GM12878 (cell line): Measurements from ENCODE around the gene COL9A3. TPM values are rescaled to one million over a fixed set of nuclear protein-coding genes. Genes with fewer than 3 reads are reported as not detected.

Experiments
- ATAC-seq: fragments of 200-7000 bp; cut with Tn5 transposase; 3 replicates; pipeline ENCODE4 v1.9.1; 2020; ENCODE audit warnings: mild to moderate bottlenecking, moderate library complexity
- BruUV-seq: library from RNA; stranded (reverse); fragments of 400-500 nt; replicated peaks from 2 replicates; lab custom pipeline; 2021; lab: Mats Ljungman, UMichigan
- CTCF ChIA-PET: fragments of 300-600 bp; sonication (Branson Sonifier 250); formaldehyde crosslinking; extraction: SDS; loops from one replicate; lab custom pipeline; 2021; ENCODE audit warnings: inconsistent platforms; lab: Yijun Ruan, JAX
- POLR2A ChIA-PET: fragments of 350-600 bp; formaldehyde crosslinking; extraction: SDS; loops from one replicate; lab custom pipeline; 2021; ENCODE audit warnings: inconsistent platforms; lab: Charles Lee
- RAD21 ChIA-PET: fragments of 300-600 bp; sonication (Branson Sonifier 250); formaldehyde crosslinking; loops from one replicate; lab custom pipeline; 2023; ENCODE audit warnings: antibody characterized with exemption; ENCODE audit not compliant: unreplicated experiment; lab: Charles Lee
- SMC1A ChIA-PET: fragments of 300-600 bp; sonication (Branson Sonifier 250); formaldehyde crosslinking; loops from one replicate; lab custom pipeline; 2023; ENCODE audit not compliant: unreplicated experiment, uncharacterized antibody; lab: Charles Lee
- DNase-seq: peaks from one replicate; pipeline ENCODE4 v3.0.0-alpha.2; 2011; ENCODE audit warnings: low read depth, low spot score
- FAIRE-seq: peaks from 3 replicates; lab custom pipeline; 2011; peaks lifted over from hg19 to GRCh38; lab: Jason Lieb, UNC
- H2AFZ ChIP-seq: 2 replicates; pipeline ENCODE4 v1.6.0; 2011; ENCODE audit warnings: low read depth, low read length, control low read depth; ENCODE audit not compliant: control insufficient read depth
- H3K27ac ChIP-seq: 2 replicates; pipeline ENCODE4 v1.5.1; 2011; ENCODE audit warnings: control low read depth; ENCODE audit not compliant: control insufficient read depth, insufficient read depth
- H3K27me3 ChIP-seq, 2 experiments: replicated peaks in 1 of 2; 2 replicates each; pipeline versions ENCODE4 v1.6.0 to v1.6.1; 2011; ENCODE audit warnings: low read length in 1 of 2; ENCODE audit not compliant: control insufficient read depth in 2 of 2, insufficient read depth in 2 of 2
- H3K36me3 ChIP-seq, 2 experiments: 2 replicates each; pipeline ENCODE4 v1.5.1; 2011; ENCODE audit warnings: low read length in 1 of 2; ENCODE audit not compliant: control insufficient read depth in 2 of 2, insufficient read depth in 2 of 2
- H3K4me1 ChIP-seq: 2 replicates; pipeline ENCODE4 v1.6.1; 2011; ENCODE audit warnings: mild to moderate bottlenecking, low read length, moderate library complexity, mixed read lengths; ENCODE audit not compliant: control insufficient read depth, insufficient read depth
- H3K4me2 ChIP-seq: 2 replicates; pipeline ENCODE4 v1.6.0; 2011; ENCODE audit warnings: control low read depth; ENCODE audit not compliant: control insufficient read depth, insufficient read depth
- H3K4me3 ChIP-seq: fragments of 200-600 bp; sonication (generic); 2 replicates; pipeline ENCODE4 v1.5.1; 2016
- H3K79me2 ChIP-seq: 2 replicates; pipeline ENCODE4 v1.6.0; 2011; ENCODE audit warnings: low read length; ENCODE audit not compliant: control insufficient read depth, insufficient read depth
- H3K9ac ChIP-seq: 2 replicates; pipeline ENCODE4 v1.8.0; 2011; ENCODE audit warnings: low read length, control low read depth, mixed read lengths; ENCODE audit not compliant: control insufficient read depth, insufficient read depth
- H3K9me3 ChIP-seq: replicated peaks from 3 replicates; pipeline ENCODE4 v1.5.1; 2011; ENCODE audit warnings: mild to moderate bottlenecking, low read length; ENCODE audit not compliant: control insufficient read depth, insufficient read depth
- H4K20me1 ChIP-seq: 2 replicates; pipeline ENCODE4 v1.6.0; 2011; ENCODE audit not compliant: control insufficient read depth, insufficient read depth
- BACH1 ChIP-seq: fragments of 450-650 bp; IDR thresholded peaks from 2 replicates; pipeline ENCODE4 v1.6.1; 2017; ENCODE audit warnings: mild to moderate bottlenecking, borderline replicate concordance
- BCL11A ChIP-seq: IDR thresholded peaks from 2 replicates; pipeline ENCODE4 v1.6.1; 2011; ENCODE audit warnings: low read depth, low read length
- BCLAF1 ChIP-seq: fragments of 450-650 bp; IDR thresholded peaks from 2 replicates; pipeline ENCODE4 v1.6.1; 2017; ENCODE audit warnings: antibody characterized with exemption, mild to moderate bottlenecking, moderate library complexity
- BRCA1 ChIP-seq: IDR thresholded peaks from 2 replicates; pipeline ENCODE4 v1.6.1; 2011; ENCODE audit warnings: low read depth, low read length, improper control_type of control experiment
- CBX3 ChIP-seq: fragments of 200-600 bp; sonication (generic); IDR thresholded peaks from 2 replicates; pipeline ENCODE4 v1.6.1; 2016; ENCODE audit warnings: low read depth, borderline replicate concordance
- ESRRA ChIP-seq: IDR thresholded peaks from 2 replicates; pipeline ENCODE4 v1.6.1; 2012; ENCODE audit warnings: mild to moderate bottlenecking, low read length, improper control_type of control experiment
- FOXK2 ChIP-seq: fragments of 450-650 bp; IDR thresholded peaks from 2 replicates; pipeline ENCODE4 v1.6.1; 2017; ENCODE audit warnings: mild to moderate bottlenecking, moderate library complexity
- IRF4 ChIP-seq: IDR thresholded peaks from 2 replicates; pipeline ENCODE4 v1.6.1; 2011; ENCODE audit warnings: low read depth, low read length
- MTA2 ChIP-seq: fragments of 450-650 bp; IDR thresholded peaks from 2 replicates; pipeline ENCODE4 v1.6.1; 2016; ENCODE audit warnings: low read depth, mild to moderate bottlenecking, moderate library complexity
- PAX5 ChIP-seq: IDR thresholded peaks from 2 replicates; pipeline ENCODE4 v1.6.1; 2011; ENCODE audit warnings: low read depth, low read length, borderline replicate concordance
- RAD51 ChIP-seq: fragments of 450-650 bp; IDR thresholded peaks from 2 replicates; pipeline ENCODE4 v1.6.1; 2016; ENCODE audit warnings: moderate library complexity, mild to moderate bottlenecking, inconsistent platforms
- RBBP5 ChIP-seq: fragments of 200-600 bp; sonication (generic); conservative IDR thresholded peaks from 2 replicates; pipeline ENCODE4 v1.6.1; 2016
- STAT3 ChIP-seq: IDR thresholded peaks from 2 replicates; pipeline ENCODE4 v1.6.1; 2011; ENCODE audit warnings: low read depth, low read length, improper control_type of control experiment
- TAF1 ChIP-seq: IDR thresholded peaks from 2 replicates; pipeline ENCODE4 v1.6.1; 2011; ENCODE audit warnings: mild to moderate bottlenecking, low read depth, low read length, borderline replicate concordance
- TCF7 ChIP-seq: IDR thresholded peaks from 2 replicates; pipeline ENCODE4 v1.6.1; 2014; ENCODE audit warnings: antibody characterized with exemption, borderline replicate concordance
- ZBTB4 ChIP-seq: fragments of 450-650 bp; formaldehyde crosslinking; IDR thresholded peaks from 2 replicates; pipeline ENCODE4 v1.4.0; 2022; ENCODE audit warnings: mild to moderate bottlenecking, moderate library complexity
- WGBS: methylation state at CpG from one replicate; pipeline ENCODE4 v1.1.6; 2016; ENCODE audit warnings: low lambda C conversion rate; ENCODE audit not compliant: insufficient replicate concordance, insufficient coverage; ENCODE audit errors: missing lambda C conversion rate; 5-methylcytosine and 5-hydroxymethylcytosine counted together
- in situ Hi-C: fragments of 300-500 bp; cut with MboI; formaldehyde crosslinking; loops from 9 replicates; pipeline ENCODE4 v1.14.3; 2018; ENCODE audit warnings: mixed read lengths
- intact Hi-C: fragments of 100-400 bp; cut with micrococcal nuclease; formaldehyde crosslinking; loops from one replicate; pipeline ENCODE4 v1.14.2; 2022; ENCODE audit not compliant: unreplicated experiment
- polyA plus RNA-seq, 11 experiments: library from polyadenylated mRNA; depleted of rRNA in 4 of 11; unstranded in 6 of 11; stranded (reverse) in 5 of 11; fragments of >200 nt; fragmentation: Nextera tagmentation in 4 of 11; fragmentation: Illumina TruSeq in 1 of 11; extraction: Ambion mirVana in 4 of 11; extraction: Trizol in 1 of 11; gene quantifications; 1 replicate in 1 of 11; 2 replicates in 10 of 11; pipeline versions ENCODE4 v1.2.1 to v1.2.3, GENCODE V29; 2011 to 2016; ENCODE audit warnings: inconsistent platforms in 2 of 11, missing spikeins in 2 of 11, low read depth in 1 of 11
- total RNA-seq, 4 experiments: library from RNA; depleted of rRNA in 3 of 4; stranded (reverse); fragments of >200 nt in 3 of 4; fragmentation: Illumina TruSeq in 1 of 4; extraction: Trizol in 1 of 4; gene quantifications; 2 replicates each; pipeline versions ENCODE4 v1.2.1 to v1.2.3, GENCODE V29; 2013 to 2021
- TF ChIP-seq, protein P1 (sequence below): IDR thresholded peaks from 2 replicates; pipeline ENCODE4 v1.6.1; 2012; ENCODE audit warnings: mild to moderate bottlenecking, low read depth, low read length
- TF ChIP-seq, protein P2 (sequence below): IDR thresholded peaks from 2 replicates; pipeline ENCODE4 v1.6.1; 2012; ENCODE audit warnings: low read depth, low read length, improper control_type of control experiment

Gene COL9A3
- total and polyA plus RNA-seq, 10 of the 15 experiments (the other 5 are each of a cell fraction or from before 2014, with no cell fraction given) = 0.09 to 1.7 (median 0.63) TPM; not detected in 1

GRCh38 chr20:62839816-62840215 is 23.0 kb downstream of the COL9A3 start:
- H3K4me1 ChIP-seq = peaks cover 6% of the 10 kb centered on the region
- 78% methylated on average over 11 of the region's 11 CpGs for WGBS
- BruUV-seq = no TSS peak
- no peak overlapping the region for H3K4me3 ChIP-seq
- ChIA-PET POLR2A (no interaction called here), CTCF (no interaction called here), RAD21 (no interaction called here), SMC1A (no interaction called here)
- H4K20me1 ChIP-seq = no peaks in the 10 kb centered on the region
- H3K4me2 ChIP-seq = no peak overlapping the region
- intact Hi-C loops = no loop called here
- H2AFZ ChIP-seq = no peak overlapping the region
- H3K27ac ChIP-seq = no peak overlapping the region
- ATAC-seq (no peak), FAIRE-seq (no peak), DNase-seq (no peak)
- no peaks in the 10 kb centered on the region for H3K36me3 ChIP-seq
- no peak overlapping the region for H3K9ac ChIP-seq
- H3K79me2 ChIP-seq = no peaks in the 10 kb centered on the region
- H3K27me3 ChIP-seq = peaks cover 0 to 3% of the 10 kb centered on the region in 2 experiments; a peak in 3 of 4 replicates
- no peaks in the 10 kb centered on the region for H3K9me3 ChIP-seq
- in situ Hi-C loops = no loop called here
- TF ChIP-seq BRCA1 (no peak), MTA2 (no peak), BCLAF1 (no peak), PAX5 (no peak), STAT3 (no peak), TCF7 (no peak), BCL11A (no peak), RAD51 (no peak), BACH1 (no peak), FOXK2 (no peak), IRF4 (no peak), ESRRA (no peak), ZBTB4 (CRISPR knock-in tag) (no peak), RBBP5 (no peak), CBX3 (no peak), TAF1 (no peak)
- TF ChIP-seq, protein P1, sequence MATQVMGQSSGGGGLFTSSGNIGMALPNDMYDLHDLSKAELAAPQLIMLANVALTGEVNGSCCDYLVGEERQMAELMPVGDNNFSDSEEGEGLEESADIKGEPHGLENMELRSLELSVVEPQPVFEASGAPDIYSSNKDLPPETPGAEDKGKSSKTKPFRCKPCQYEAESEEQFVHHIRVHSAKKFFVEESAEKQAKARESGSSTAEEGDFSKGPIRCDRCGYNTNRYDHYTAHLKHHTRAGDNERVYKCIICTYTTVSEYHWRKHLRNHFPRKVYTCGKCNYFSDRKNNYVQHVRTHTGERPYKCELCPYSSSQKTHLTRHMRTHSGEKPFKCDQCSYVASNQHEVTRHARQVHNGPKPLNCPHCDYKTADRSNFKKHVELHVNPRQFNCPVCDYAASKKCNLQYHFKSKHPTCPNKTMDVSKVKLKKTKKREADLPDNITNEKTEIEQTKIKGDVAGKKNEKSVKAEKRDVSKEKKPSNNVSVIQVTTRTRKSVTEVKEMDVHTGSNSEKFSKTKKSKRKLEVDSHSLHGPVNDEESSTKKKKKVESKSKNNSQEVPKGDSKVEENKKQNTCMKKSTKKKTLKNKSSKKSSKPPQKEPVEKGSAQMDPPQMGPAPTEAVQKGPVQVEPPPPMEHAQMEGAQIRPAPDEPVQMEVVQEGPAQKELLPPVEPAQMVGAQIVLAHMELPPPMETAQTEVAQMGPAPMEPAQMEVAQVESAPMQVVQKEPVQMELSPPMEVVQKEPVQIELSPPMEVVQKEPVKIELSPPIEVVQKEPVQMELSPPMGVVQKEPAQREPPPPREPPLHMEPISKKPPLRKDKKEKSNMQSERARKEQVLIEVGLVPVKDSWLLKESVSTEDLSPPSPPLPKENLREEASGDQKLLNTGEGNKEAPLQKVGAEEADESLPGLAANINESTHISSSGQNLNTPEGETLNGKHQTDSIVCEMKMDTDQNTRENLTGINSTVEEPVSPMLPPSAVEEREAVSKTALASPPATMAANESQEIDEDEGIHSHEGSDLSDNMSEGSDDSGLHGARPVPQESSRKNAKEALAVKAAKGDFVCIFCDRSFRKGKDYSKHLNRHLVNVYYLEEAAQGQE = no peak
- TF ChIP-seq, protein P2, sequence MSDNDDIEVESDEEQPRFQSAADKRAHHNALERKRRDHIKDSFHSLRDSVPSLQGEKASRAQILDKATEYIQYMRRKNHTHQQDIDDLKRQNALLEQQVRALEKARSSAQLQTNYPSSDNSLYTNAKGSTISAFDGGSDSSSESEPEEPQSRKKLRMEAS = no peak
